Measurements from ENCODE around the gene NCOA4.

- TF ChIP-seq CTCF (IDR thresholded peaks at IDR 0.05 in 4 of 5, conservative IDR thresholded peaks at IDR 0.05 in 1 of 5) (no peak), POLR2A (IDR thresholded peaks at IDR 0.05) (no peak)
Measured at GRCh38 chr10:46016811-46017210, 13.6 kb downstream of the NCOA4 start.

Measured in gastrocnemius medialis (tissue), 4 donors.